BJ (cell line): ENCODE measurements around the gene KIRREL3. TPM values are rescaled to one million over a fixed set of nuclear protein-coding genes. Genes with fewer than 3 reads are reported as not detected.

Experiments
- CTCF ChIA-PET: fragments of 350-600 bp; formaldehyde crosslinking; extraction: SDS; loops from one replicate; lab custom pipeline; 2021; ENCODE audit warnings: antibody characterized with exemption, inconsistent platforms; lab: Yijun Ruan, JAX
- POLR2A ChIA-PET: fragments of 300-600 bp; sonication (Branson Sonifier 250); formaldehyde crosslinking; extraction: SDS; loops from one replicate; lab custom pipeline; 2021; ENCODE audit warnings: antibody characterized with exemption; lab: Charles Lee
- DNase-seq: peaks from one replicate; pipeline ENCODE4 v3.0.0-alpha.2; 2011; ENCODE audit warnings: low read depth
- H3K27me3 ChIP-seq: 2 replicates; pipeline ENCODE4 v1.6.0; 2011; ENCODE audit warnings: low read length; ENCODE audit not compliant: control insufficient read depth, insufficient read depth
- H3K36me3 ChIP-seq: 2 replicates; pipeline ENCODE4 v1.5.1; 2011; ENCODE audit warnings: low read length; ENCODE audit not compliant: control insufficient read depth, insufficient read depth
- H3K4me3 ChIP-seq: 2 replicates; pipeline ENCODE4 v1.5.1; 2011; ENCODE audit warnings: low read depth, mild to moderate bottlenecking, control low read depth, low read length
- CTCF ChIP-seq: IDR thresholded peaks from 2 replicates; pipeline ENCODE4 v1.5.1; 2011; ENCODE audit warnings: low read depth, mild to moderate bottlenecking, control low read depth, inconsistent platforms, low read length, moderate library complexity; ENCODE audit not compliant: insufficient read depth
- polyA plus RNA-seq: library from polyadenylated mRNA; depleted of rRNA; stranded (reverse); fragments of >200 nt; gene quantifications from 2 replicates; pipeline ENCODE4 v1.2.3, GENCODE V29; 2011

KIRREL3 gene
- polyA plus RNA-seq, 1 experiment = 19.6 TPM

GRCh38 chr11:126832387-126832786 is 168.2 kb downstream of the KIRREL3 start:
- POLR2A ChIA-PET = no interaction called here
- TF ChIP-seq CTCF = no peak
- no peaks in the 10 kb centered on the region for H3K36me3 ChIP-seq
- CTCF ChIA-PET = interaction anchor here (0.6 to 1.3 kb wide), 2 partner anchors 15 to 56 kb away, joined by 3 read pairs; no protein-coding TSS in a partner anchor
- DNase-seq = no peak
- no peak overlapping the region for H3K4me3 ChIP-seq
- no peaks in the 10 kb centered on the region for H3K27me3 ChIP-seq

- H3K4me3 ChIP-seq = no peak overlapping the region
- TF ChIP-seq CTCF = no peak
- CTCF ChIA-PET = interaction anchor here (0.6 to 1.9 kb wide), 4 partner anchors 33 to 160 kb away, joined by 3 to 5 read pairs (median 4); no protein-coding TSS in a partner anchor
- no peaks in the 10 kb centered on the region for H3K27me3 ChIP-seq
- H3K36me3 ChIP-seq = no peaks in the 10 kb centered on the region
- DNase-seq = no peak
- POLR2A ChIA-PET = interaction anchor here (0.5 to 0.7 kb wide), 2 partner anchors 102 to 1527 kb away, joined by 5 read pairs; no protein-coding TSS in a partner anchor
Observed at GRCh38 chr11:126830216-126830806, 170.3 kb downstream of the KIRREL3 start.

GRCh38 chr11:126829716-126830115 is 170.9 kb downstream of the KIRREL3 start:
- DNase-seq = no peak
- no peak for TF ChIP-seq CTCF
- Histone ChIP-seq H3K36me3 (no peaks in the 10 kb centered on the region), H3K27me3 (no peaks in the 10 kb centered on the region), H3K4me3 (no peak overlapping the region)
- ChIA-PET POLR2A (interaction anchor here (0.5 kb wide), 1 partner anchor 1527 kb away, joined by 5 read pairs; no protein-coding TSS in a partner anchor), CTCF (interaction anchor here (0.6 to 1.9 kb wide), 6 partner anchors 9 to 161 kb away, joined by 3 to 5 read pairs (median 4); no protein-coding TSS in a partner anchor)

GRCh38 chr11:126824035-126824607 is 176.4 kb downstream of the KIRREL3 start:
- Histone ChIP-seq H3K27me3 (no peaks in the 10 kb centered on the region), H3K36me3 (no peaks in the 10 kb centered on the region), H3K4me3 (no peak overlapping the region)
- TF ChIP-seq CTCF = no peak
- no peak for DNase-seq
- CTCF ChIA-PET = interaction anchor here (1.1 to 1.7 kb wide), 5 partner anchors 10 to 343 kb away, joined by 3 to 5 read pairs (median 3); no protein-coding TSS in a partner anchor
- POLR2A ChIA-PET = no interaction called here

GRCh38 chr11:126823274-126823673 is 177.3 kb downstream of the KIRREL3 start:
- no peak for DNase-seq
- no peak for TF ChIP-seq CTCF
- ChIA-PET POLR2A (interaction anchor here (0.6 kb wide), 1 partner anchor 169 kb away, joined by 3 read pairs; no protein-coding TSS in a partner anchor), CTCF (interaction anchor here (1.1 to 1.7 kb wide), 3 partner anchors 11 to 342 kb away, joined by 3 to 5 read pairs (median 4); no protein-coding TSS in a partner anchor)
- H3K36me3 ChIP-seq = no peaks in the 10 kb centered on the region
- no peak overlapping the region for H3K4me3 ChIP-seq
- H3K27me3 ChIP-seq = no peaks in the 10 kb centered on the region
